Liver (tissue), 9 donors: ENCODE measurements around the gene SLC16A5. TPM values are rescaled to one million over a fixed set of nuclear protein-coding genes. Genes with fewer than 3 reads are reported as not detected.

Experiments used
- DNase-seq: peaks from one replicate; pipeline ENCODE4 v3.0.0-alpha.2; 2017; ENCODE audit warnings: low spot score
- H3K27ac ChIP-seq, 2 donors: one replicate each; pipeline ENCODE4 v1.7.0; 2013; ENCODE audit warnings: inconsistent platforms in 2 of 2, low read length in 2 of 2, control low read depth in 1 of 2, low read depth in 1 of 2, mild to moderate bottlenecking in 1 of 2
- H3K27me3 ChIP-seq, 4 donors: one replicate each; pipeline versions ENCODE4 v1.6.1 to v1.7.0; 2013; ENCODE audit warnings: low read length in 3 of 4, inconsistent platforms in 1 of 4, mild to moderate bottlenecking in 1 of 4, moderate library complexity in 1 of 4; ENCODE audit not compliant: control insufficient read depth in 4 of 4, insufficient read depth in 4 of 4
- H3K36me3 ChIP-seq, 4 donors: one replicate each; pipeline versions ENCODE4 v1.6.1 to v1.7.0; 2013; ENCODE audit warnings: low read length in 3 of 4, mild to moderate bottlenecking in 3 of 4, low read depth in 1 of 4, moderate library complexity in 1 of 4; ENCODE audit not compliant: control insufficient read depth in 4 of 4, insufficient read depth in 3 of 4
- H3K4me1 ChIP-seq, 4 donors: one replicate each; pipeline versions ENCODE4 v1.6.1 to v1.7.0; 2013; ENCODE audit warnings: low read length in 3 of 4, mild to moderate bottlenecking in 3 of 4, moderate library complexity in 1 of 4; ENCODE audit not compliant: control insufficient read depth in 4 of 4, insufficient read depth in 4 of 4
- H3K4me3 ChIP-seq, 3 donors: one replicate each; pipeline versions ENCODE4 v1.6.1 to v1.7.0; 2013; ENCODE audit warnings: low read length in 3 of 3, control low read depth in 1 of 3, low read depth in 1 of 3, mild to moderate bottlenecking in 1 of 3
- H3K9ac ChIP-seq, 2 donors: one replicate each; pipeline ENCODE4 v1.7.0; 2013; ENCODE audit warnings: low read length in 2 of 2, mild to moderate bottlenecking in 2 of 2, moderate library complexity in 2 of 2, control low read depth in 1 of 2, low read depth in 1 of 2
- H3K9me3 ChIP-seq, 4 donors: one replicate each; pipeline versions ENCODE4 v1.6.1 to v1.7.0; 2013; ENCODE audit warnings: low read length in 3 of 4; ENCODE audit not compliant: control insufficient read depth in 4 of 4
- CTCF ChIP-seq: fragments of 150-350 bp; IDR thresholded peaks from 2 replicates; pipeline ENCODE4 v1.5.1; 2017; ENCODE audit warnings: improper control_type of control experiment, low read depth, low read length; ENCODE audit not compliant: missing input control
- EGR1 ChIP-seq, 2 donors: IDR thresholded peaks; 2 replicates each; pipeline ENCODE4 v1.6.1; 2016 to 2018; ENCODE audit warnings: antibody characterized with exemption in 2 of 2, low read depth in 2 of 2
- FOXA2 ChIP-seq: IDR thresholded peaks from 2 replicates; pipeline ENCODE4 v1.6.1; 2016; ENCODE audit warnings: antibody characterized with exemption
- GABPA ChIP-seq, 2 donors: IDR thresholded peaks in 1 of 2; conservative IDR thresholded peaks in 1 of 2; 2 replicates each; pipeline ENCODE4 v1.6.1; 2016; ENCODE audit warnings: antibody characterized with exemption in 2 of 2, mild to moderate bottlenecking in 1 of 2, moderate library complexity in 1 of 2
- HNF4A ChIP-seq, 2 donors: conservative IDR thresholded peaks; 2 replicates each; pipeline ENCODE4 v1.6.1; 2016; ENCODE audit warnings: antibody characterized with exemption in 2 of 2, mild to moderate bottlenecking in 2 of 2
- HNF4G ChIP-seq: IDR thresholded peaks from 2 replicates; pipeline ENCODE4 v1.6.1; 2016; ENCODE audit warnings: antibody characterized with exemption
- NR2F2 ChIP-seq: IDR thresholded peaks from 2 replicates; pipeline ENCODE4 v1.6.1; 2016; ENCODE audit warnings: antibody characterized with exemption
- SP1 ChIP-seq: IDR thresholded peaks from 2 replicates; pipeline ENCODE4 v1.6.1; 2018; ENCODE audit warnings: antibody characterized with exemption, mild to moderate bottlenecking
- TAF1 ChIP-seq: conservative IDR thresholded peaks from 2 replicates; pipeline ENCODE4 v1.6.1; 2016; ENCODE audit warnings: antibody characterized with exemption, mild to moderate bottlenecking
- YY1 ChIP-seq: IDR thresholded peaks from 2 replicates; pipeline ENCODE4 v1.6.1; 2016; ENCODE audit warnings: antibody characterized with exemption, mild to moderate bottlenecking
- ZBTB33 ChIP-seq: IDR thresholded peaks from 2 replicates; pipeline ENCODE4 v1.6.1; 2016; ENCODE audit warnings: antibody characterized with exemption
- WGBS: extraction: QIAGEN DNeasy Blood & Tissue Kit; methylation state at CpG from one replicate; pipeline ENCODE4 v1.1.7; 2013; 5-methylcytosine and 5-hydroxymethylcytosine counted together
- polyA plus RNA-seq, 2 donors: library from polyadenylated mRNA; stranded (reverse) in 1 of 2; unstranded in 1 of 2; fragments of 200-250 nt in 1 of 2; fragments of >200 nt in 1 of 2; fragmentation: Nextera tagmentation in 1 of 2; extraction: Ambion mirVana in 1 of 2; gene quantifications; one replicate each; pipeline versions ENCODE4 v1.2.1 to v1.2.3, GENCODE V29; 2013 to 2015
- total RNA-seq, 2 donors: library from RNA; depleted of rRNA; stranded (reverse); fragments of >200 nt; gene quantifications; one replicate each; pipeline ENCODE4 v1.2.3, GENCODE V29; 2014
- TF ChIP-seq, protein P1 (sequence below): IDR thresholded peaks from 2 replicates; pipeline ENCODE4 v1.6.1; 2016; ENCODE audit warnings: antibody characterized with exemption, mild to moderate bottlenecking
- TF ChIP-seq, protein P2 (sequence below): IDR thresholded peaks from 2 replicates; pipeline ENCODE4 v1.6.1; 2016; ENCODE audit warnings: antibody characterized with exemption
- donor health status: healthy.
- donor health status: healthy.
- donor health status: healthy.
- donor health status: healthy.
- donor health status: healthy.

Gene SLC16A5
- total and polyA plus RNA-seq, 4 donors: 1.0 to 4.5 (median 2.6) TPM

DNA sequence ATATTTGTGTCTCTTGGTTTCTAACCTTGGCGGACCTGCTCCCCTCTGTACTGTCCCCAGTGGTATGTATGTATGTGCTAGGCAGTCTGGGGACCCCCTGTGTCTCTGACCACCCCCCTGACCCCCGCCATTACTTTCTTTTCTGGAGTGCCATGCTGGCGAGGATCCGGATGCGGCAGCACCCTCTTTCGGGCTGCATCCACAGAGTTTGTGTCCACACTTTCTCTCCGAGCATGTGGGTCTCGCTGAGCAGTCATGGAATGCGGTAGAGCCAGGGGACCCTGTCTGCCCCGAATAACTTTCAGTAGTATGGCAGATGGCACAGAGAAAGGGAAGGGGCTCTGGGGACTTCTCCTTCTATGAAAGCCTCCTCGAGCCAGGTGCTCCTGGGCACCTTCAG lies 23.7 kb upstream of the SLC16A5 start (continued):
- TF ChIP-seq, protein P1, sequence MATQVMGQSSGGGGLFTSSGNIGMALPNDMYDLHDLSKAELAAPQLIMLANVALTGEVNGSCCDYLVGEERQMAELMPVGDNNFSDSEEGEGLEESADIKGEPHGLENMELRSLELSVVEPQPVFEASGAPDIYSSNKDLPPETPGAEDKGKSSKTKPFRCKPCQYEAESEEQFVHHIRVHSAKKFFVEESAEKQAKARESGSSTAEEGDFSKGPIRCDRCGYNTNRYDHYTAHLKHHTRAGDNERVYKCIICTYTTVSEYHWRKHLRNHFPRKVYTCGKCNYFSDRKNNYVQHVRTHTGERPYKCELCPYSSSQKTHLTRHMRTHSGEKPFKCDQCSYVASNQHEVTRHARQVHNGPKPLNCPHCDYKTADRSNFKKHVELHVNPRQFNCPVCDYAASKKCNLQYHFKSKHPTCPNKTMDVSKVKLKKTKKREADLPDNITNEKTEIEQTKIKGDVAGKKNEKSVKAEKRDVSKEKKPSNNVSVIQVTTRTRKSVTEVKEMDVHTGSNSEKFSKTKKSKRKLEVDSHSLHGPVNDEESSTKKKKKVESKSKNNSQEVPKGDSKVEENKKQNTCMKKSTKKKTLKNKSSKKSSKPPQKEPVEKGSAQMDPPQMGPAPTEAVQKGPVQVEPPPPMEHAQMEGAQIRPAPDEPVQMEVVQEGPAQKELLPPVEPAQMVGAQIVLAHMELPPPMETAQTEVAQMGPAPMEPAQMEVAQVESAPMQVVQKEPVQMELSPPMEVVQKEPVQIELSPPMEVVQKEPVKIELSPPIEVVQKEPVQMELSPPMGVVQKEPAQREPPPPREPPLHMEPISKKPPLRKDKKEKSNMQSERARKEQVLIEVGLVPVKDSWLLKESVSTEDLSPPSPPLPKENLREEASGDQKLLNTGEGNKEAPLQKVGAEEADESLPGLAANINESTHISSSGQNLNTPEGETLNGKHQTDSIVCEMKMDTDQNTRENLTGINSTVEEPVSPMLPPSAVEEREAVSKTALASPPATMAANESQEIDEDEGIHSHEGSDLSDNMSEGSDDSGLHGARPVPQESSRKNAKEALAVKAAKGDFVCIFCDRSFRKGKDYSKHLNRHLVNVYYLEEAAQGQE: no peak
- no peak for TF ChIP-seq HNF4G

GRCh38 chr17:75064460-75064859 lies 23.3 kb upstream of the SLC16A5 start:
- 92% methylated on average over 8 of the region's 8 CpGs for WGBS
- H3K9me3 ChIP-seq: no peaks in the 10 kb centered on the region
- no peak overlapping the region for H3K27ac ChIP-seq
- TF ChIP-seq HNF4A (conservative IDR thresholded peaks at IDR 0.05) (no peak), EGR1 (IDR thresholded peaks at IDR 0.05; ENCODE audit: low read depth in 2 of 2) (no peak), TAF1 (no peak), FOXA2 (no peak), GABPA (IDR thresholded peaks at IDR 0.05 in 1 of 2, conservative IDR thresholded peaks at IDR 0.05 in 1 of 2) (no peak), CTCF (no peak), SP1 (no peak), ZBTB33 (no peak), YY1 (no peak), NR2F2 (no peak)
- TF ChIP-seq, protein P1: no peak
- TF ChIP-seq, protein P2, sequence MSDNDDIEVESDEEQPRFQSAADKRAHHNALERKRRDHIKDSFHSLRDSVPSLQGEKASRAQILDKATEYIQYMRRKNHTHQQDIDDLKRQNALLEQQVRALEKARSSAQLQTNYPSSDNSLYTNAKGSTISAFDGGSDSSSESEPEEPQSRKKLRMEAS: no peak
- H3K27me3 ChIP-seq: no peaks in the 10 kb centered on the region
- DNase-seq: no peak
- peaks cover 11 to 29% (median 19%) of the 10 kb centered on the region in 4 donors for H3K36me3 ChIP-seq
- peaks cover 0 to 8% (median 4%) of the 10 kb centered on the region in 4 donors for H3K4me1 ChIP-seq
- no peak overlapping the region for H3K4me3 ChIP-seq
- no peak overlapping the region for H3K9ac ChIP-seq
